Neural cell (in vitro differentiated cells): ENCODE data around the gene SNX17. TPM values are rescaled to one million over a fixed set of nuclear protein-coding genes. Genes with fewer than 3 reads are reported as not detected.

ENCODE experiments used
- H2AFZ ChIP-seq: fragments of 200-600, 300-800 bp; sonication (generic), shearing (Covaris generic); 2 replicates; pipeline ENCODE4 v1.6.0; 2014; ENCODE audit warnings: low read depth, mild to moderate bottlenecking, antibody characterized with exemption, low read length, moderate library complexity
- H3F3A ChIP-seq: fragments of 200-600 bp; shearing (Covaris generic); 2 replicates; pipeline ENCODE4 v1.6.1; 2016; ENCODE audit warnings: mild to moderate bottlenecking, moderate library complexity, mixed read lengths, antibody characterized with exemption, low read length; ENCODE audit not compliant: insufficient read depth, poor library complexity, severe bottlenecking
- H3K27ac ChIP-seq: fragments of 200-600, 300-800 bp; sonication (generic), shearing (Covaris generic); 2 replicates; pipeline ENCODE4 v1.5.1; 2014; ENCODE audit warnings: mild to moderate bottlenecking, low read length, moderate library complexity
- H3K27me3 ChIP-seq: fragments of 300-800, 200-600 bp; sonication (generic), shearing (Covaris generic); 2 replicates; pipeline ENCODE4 v1.6.0; 2014; ENCODE audit warnings: mild to moderate bottlenecking, low read depth, low read length, moderate library complexity; ENCODE audit not compliant: insufficient read depth
- H3K36me3 ChIP-seq: fragments of 300-800, 200-600 bp; sonication (generic), shearing (Covaris generic); 2 replicates; pipeline ENCODE4 v1.5.1; 2014; ENCODE audit warnings: mild to moderate bottlenecking, antibody characterized with exemption, low read length, moderate library complexity; ENCODE audit not compliant: insufficient read depth
- H3K4me2 ChIP-seq: fragments of 300-800, 200-600 bp; sonication (generic), shearing (Covaris generic); 2 replicates; pipeline ENCODE4 v1.6.0; 2014; ENCODE audit warnings: mild to moderate bottlenecking, low read length
- H3K4me3 ChIP-seq: fragments of 300-800, 200-600 bp; sonication (generic), shearing (Covaris generic); 2 replicates; pipeline ENCODE4 v1.5.1; 2014; ENCODE audit warnings: mild to moderate bottlenecking, low read length, moderate library complexity
- H3K79me2 ChIP-seq: fragments of 200-600 bp; shearing (Covaris generic); replicated peaks from 2 replicates; pipeline ENCODE4 v1.6.0; 2014; ENCODE audit warnings: mild to moderate bottlenecking, low read length, moderate library complexity; ENCODE audit not compliant: insufficient read depth
- H3K9ac ChIP-seq: fragments of 300-800, 200-600 bp; sonication (generic), shearing (Covaris generic); 2 replicates; pipeline ENCODE4 v1.6.1; 2016; ENCODE audit warnings: mild to moderate bottlenecking, low read length, mixed read lengths
- H3K9me2 ChIP-seq: fragments of 200-600 bp; shearing (Covaris generic); 2 replicates; pipeline ENCODE4 v1.6.1; 2016; ENCODE audit warnings: mild to moderate bottlenecking, low read length, mixed read lengths; ENCODE audit not compliant: insufficient read depth
- H3K9me3 ChIP-seq: fragments of 200-600, 300-800 bp; sonication (generic), shearing (Covaris generic); 2 replicates; pipeline ENCODE4 v1.6.1; 2016; ENCODE audit warnings: mild to moderate bottlenecking, mixed run types, low read length, moderate library complexity, mixed read lengths
- H4K20me1 ChIP-seq: fragments of 200-600 bp; shearing (Covaris generic); 2 replicates; pipeline ENCODE4 v1.6.1; 2016; ENCODE audit warnings: mild to moderate bottlenecking, mixed run types; ENCODE audit not compliant: insufficient read depth
- EP300 ChIP-seq: fragments of 450-650 bp; conservative IDR thresholded peaks from 2 replicates; pipeline ENCODE4 v1.6.1; 2014; ENCODE audit warnings: antibody characterized with exemption, mild to moderate bottlenecking, moderate library complexity; ENCODE audit not compliant: poor library complexity, severe bottlenecking
- EZH2 ChIP-seq: fragments of 200-600, 300-800 bp; shearing (Covaris generic), sonication (generic); IDR thresholded peaks from 2 replicates; pipeline ENCODE4 v1.6.1; 2014; ENCODE audit warnings: antibody characterized with exemption, low read length, borderline replicate concordance, mild to moderate bottlenecking; ENCODE audit not compliant: insufficient read depth, poor library complexity, severe bottlenecking
- MXI1 ChIP-seq: fragments of 450-650 bp; conservative IDR thresholded peaks from 2 replicates; pipeline ENCODE4 v1.6.1; 2014; ENCODE audit warnings: antibody characterized with exemption, mild to moderate bottlenecking; ENCODE audit not compliant: poor library complexity, severe bottlenecking
- POLR2AphosphoS5 ChIP-seq: IDR thresholded peaks from 2 replicates; pipeline ENCODE4 v1.6.1; 2012
- RAD21 ChIP-seq: fragments of 450-650 bp; conservative IDR thresholded peaks from 2 replicates; pipeline ENCODE4 v1.6.1; 2014; ENCODE audit warnings: antibody characterized with exemption, mild to moderate bottlenecking, moderate library complexity
- SMC3 ChIP-seq: fragments of 450-650 bp; conservative IDR thresholded peaks from 2 replicates; pipeline ENCODE4 v1.6.1; 2014; ENCODE audit warnings: antibody characterized with exemption, mild to moderate bottlenecking, moderate library complexity; ENCODE audit not compliant: poor library complexity
- TAF1 ChIP-seq: IDR thresholded peaks from 2 replicates; pipeline ENCODE4 v1.6.1; 2012; ENCODE audit warnings: low read depth
- polyA plus RNA-seq: library from polyadenylated mRNA; depleted of rRNA; stranded (reverse); fragments of >200 nt; gene quantifications from 2 replicates; pipeline ENCODE4 v1.2.3, GENCODE V29; 2014
- TF ChIP-seq, protein P1 (sequence below): fragments of 450-650 bp; IDR thresholded peaks from 2 replicates; pipeline ENCODE4 v1.5.1; 2014; ENCODE audit warnings: antibody characterized with exemption, mild to moderate bottlenecking, moderate library complexity; ENCODE audit not compliant: poor library complexity, severe bottlenecking
- TF ChIP-seq, protein P2 (sequence below): IDR thresholded peaks from 2 replicates; pipeline ENCODE4 v1.6.1; 2012; ENCODE audit warnings: borderline replicate concordance

Gene SNX17
- polyA plus RNA-seq, 1 donor from 2014 or later: 69.8 TPM

DNA sequence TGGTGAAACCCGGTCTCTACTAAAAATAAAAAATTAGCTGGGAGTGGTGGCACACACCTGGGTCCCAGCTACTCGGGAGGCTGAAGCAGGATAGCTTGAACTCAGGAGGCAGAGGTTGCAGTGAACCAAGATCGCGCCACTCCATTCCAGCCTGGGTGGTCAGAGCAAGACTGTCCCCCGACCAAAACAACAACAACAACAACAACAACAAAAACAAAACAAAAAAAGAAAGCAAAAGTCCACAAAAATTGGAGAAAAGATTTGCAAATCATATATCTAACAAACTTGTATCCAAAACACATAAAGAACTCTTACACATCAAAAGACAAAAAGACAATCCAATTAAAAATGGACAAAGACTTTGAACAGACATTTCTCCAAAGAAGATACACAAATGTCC, 28.5 kb downstream of the SNX17 start:
- H4K20me1 ChIP-seq: no peaks in the 10 kb centered on the region
- peaks cover 51% of the 10 kb centered on the region for H3K79me2 ChIP-seq
- no peak overlapping the region for H3K4me3 ChIP-seq
- H3K9ac ChIP-seq: no peak overlapping the region
- no peak overlapping the region for H2AFZ ChIP-seq
- no peaks in the 10 kb centered on the region for H3K9me2 ChIP-seq
- no peak overlapping the region for H3K27ac ChIP-seq
- H3K9me3 ChIP-seq: no peaks in the 10 kb centered on the region
- H3F3A ChIP-seq: no peaks in the 10 kb centered on the region
- no peak for TF ChIP-seq POLR2AphosphoS5
- TF ChIP-seq MXI1: no peak
- TF ChIP-seq EZH2: no peak
- TF ChIP-seq RAD21: no peak
- no peak for TF ChIP-seq TAF1
- TF ChIP-seq, protein P1, sequence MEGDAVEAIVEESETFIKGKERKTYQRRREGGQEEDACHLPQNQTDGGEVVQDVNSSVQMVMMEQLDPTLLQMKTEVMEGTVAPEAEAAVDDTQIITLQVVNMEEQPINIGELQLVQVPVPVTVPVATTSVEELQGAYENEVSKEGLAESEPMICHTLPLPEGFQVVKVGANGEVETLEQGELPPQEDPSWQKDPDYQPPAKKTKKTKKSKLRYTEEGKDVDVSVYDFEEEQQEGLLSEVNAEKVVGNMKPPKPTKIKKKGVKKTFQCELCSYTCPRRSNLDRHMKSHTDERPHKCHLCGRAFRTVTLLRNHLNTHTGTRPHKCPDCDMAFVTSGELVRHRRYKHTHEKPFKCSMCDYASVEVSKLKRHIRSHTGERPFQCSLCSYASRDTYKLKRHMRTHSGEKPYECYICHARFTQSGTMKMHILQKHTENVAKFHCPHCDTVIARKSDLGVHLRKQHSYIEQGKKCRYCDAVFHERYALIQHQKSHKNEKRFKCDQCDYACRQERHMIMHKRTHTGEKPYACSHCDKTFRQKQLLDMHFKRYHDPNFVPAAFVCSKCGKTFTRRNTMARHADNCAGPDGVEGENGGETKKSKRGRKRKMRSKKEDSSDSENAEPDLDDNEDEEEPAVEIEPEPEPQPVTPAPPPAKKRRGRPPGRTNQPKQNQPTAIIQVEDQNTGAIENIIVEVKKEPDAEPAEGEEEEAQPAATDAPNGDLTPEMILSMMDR: no peak
- no peak for TF ChIP-seq EP300
- TF ChIP-seq, protein P2, sequence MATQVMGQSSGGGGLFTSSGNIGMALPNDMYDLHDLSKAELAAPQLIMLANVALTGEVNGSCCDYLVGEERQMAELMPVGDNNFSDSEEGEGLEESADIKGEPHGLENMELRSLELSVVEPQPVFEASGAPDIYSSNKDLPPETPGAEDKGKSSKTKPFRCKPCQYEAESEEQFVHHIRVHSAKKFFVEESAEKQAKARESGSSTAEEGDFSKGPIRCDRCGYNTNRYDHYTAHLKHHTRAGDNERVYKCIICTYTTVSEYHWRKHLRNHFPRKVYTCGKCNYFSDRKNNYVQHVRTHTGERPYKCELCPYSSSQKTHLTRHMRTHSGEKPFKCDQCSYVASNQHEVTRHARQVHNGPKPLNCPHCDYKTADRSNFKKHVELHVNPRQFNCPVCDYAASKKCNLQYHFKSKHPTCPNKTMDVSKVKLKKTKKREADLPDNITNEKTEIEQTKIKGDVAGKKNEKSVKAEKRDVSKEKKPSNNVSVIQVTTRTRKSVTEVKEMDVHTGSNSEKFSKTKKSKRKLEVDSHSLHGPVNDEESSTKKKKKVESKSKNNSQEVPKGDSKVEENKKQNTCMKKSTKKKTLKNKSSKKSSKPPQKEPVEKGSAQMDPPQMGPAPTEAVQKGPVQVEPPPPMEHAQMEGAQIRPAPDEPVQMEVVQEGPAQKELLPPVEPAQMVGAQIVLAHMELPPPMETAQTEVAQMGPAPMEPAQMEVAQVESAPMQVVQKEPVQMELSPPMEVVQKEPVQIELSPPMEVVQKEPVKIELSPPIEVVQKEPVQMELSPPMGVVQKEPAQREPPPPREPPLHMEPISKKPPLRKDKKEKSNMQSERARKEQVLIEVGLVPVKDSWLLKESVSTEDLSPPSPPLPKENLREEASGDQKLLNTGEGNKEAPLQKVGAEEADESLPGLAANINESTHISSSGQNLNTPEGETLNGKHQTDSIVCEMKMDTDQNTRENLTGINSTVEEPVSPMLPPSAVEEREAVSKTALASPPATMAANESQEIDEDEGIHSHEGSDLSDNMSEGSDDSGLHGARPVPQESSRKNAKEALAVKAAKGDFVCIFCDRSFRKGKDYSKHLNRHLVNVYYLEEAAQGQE: no peak
- no peak for TF ChIP-seq SMC3
- no peaks in the 10 kb centered on the region for H3K36me3 ChIP-seq
- H3K27me3 ChIP-seq: no peaks in the 10 kb centered on the region
- H3K4me2 ChIP-seq: no peak overlapping the region

DNA sequence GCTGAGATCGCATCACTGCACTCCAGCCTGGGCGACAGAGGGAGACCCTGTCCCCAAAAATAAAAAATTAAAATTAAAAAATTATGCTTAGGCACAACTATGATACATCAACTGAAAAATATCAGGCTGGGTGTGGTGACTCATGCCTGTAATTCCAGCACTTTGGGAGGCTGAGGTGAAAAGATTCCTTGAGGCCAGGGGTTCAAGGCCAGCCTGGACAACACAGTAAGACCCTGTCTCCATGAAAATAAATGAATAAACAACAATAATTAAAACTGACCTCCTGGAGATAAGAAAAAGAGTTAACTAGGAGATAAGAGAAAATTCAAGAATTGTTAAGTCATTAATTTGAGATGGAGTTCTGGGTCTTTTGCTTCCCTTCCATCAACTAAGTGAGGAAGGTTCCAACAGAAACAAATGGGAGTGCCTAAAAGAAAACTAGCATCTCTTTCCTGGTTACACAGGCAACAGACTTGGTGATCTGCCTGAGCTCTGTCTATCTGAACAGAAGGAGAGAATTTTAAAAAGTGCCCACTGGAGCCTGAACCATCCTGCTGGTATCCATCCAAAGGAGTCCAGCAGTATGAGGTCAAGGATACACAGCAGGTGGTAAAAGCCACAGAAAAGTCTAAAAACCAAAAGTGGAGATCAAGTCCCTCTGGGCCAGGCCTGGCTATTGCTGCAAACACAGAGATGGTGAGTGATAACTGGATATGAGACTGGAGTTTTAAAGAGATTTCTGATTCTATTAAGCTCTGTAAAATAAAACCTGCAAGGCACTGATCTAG, 30.1 kb downstream of the SNX17 start:
- Histone ChIP-seq H3K27ac (no peak overlapping the region), H3K36me3 (no peaks in the 10 kb centered on the region), H3K4me2 (no peak overlapping the region), H3K27me3 (no peaks in the 10 kb centered on the region), H3F3A (no peaks in the 10 kb centered on the region), H3K9me3 (no peaks in the 10 kb centered on the region), H2AFZ (no peak overlapping the region), H3K79me2 (peaks cover 58% of the 10 kb centered on the region), H3K9me2 (no peaks in the 10 kb centered on the region), H3K9ac (no peak overlapping the region), H3K4me3 (no peak overlapping the region), H4K20me1 (no peaks in the 10 kb centered on the region)
- TF ChIP-seq MXI1 (no peak), EP300 (no peak), RAD21 (no peak), POLR2AphosphoS5 (no peak)
- TF ChIP-seq, protein P1: no peak
